Measurements from ENCODE around the gene ZSWIM5. TPM values are rescaled to one million over a fixed set of nuclear protein-coding genes. Genes with fewer than 3 reads are reported as not detected.
"Not testable (repeated sequence)": the region's sequence is repeated elsewhere in the genome, so short reads cannot be mapped to it uniquely, and the experiment has no call there.

The ZSWIM5 gene
- total RNA-seq, 1 experiment from 2014 or later: 2.2 TPM

DNA sequence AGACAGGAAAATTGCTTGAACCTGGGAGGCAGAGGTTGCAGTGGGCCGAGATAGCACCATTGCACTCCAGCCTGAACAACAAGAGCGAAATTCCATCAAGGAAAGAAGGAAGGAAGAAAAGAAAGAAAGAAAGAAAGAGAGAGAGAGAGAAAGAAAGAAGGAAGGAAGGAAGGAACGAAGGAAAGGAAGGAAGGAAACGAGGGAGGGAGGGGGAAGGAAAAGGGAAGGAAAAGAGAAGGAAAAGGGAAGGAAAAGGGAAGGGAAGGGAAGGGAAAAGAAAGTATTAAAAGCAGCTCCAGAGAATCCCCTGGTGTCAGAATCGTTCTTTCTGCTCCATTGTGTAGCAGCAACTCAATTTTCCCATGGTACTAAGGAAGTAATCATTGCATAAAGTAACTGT is 19.2 kb upstream of the ZSWIM5 start (continued):
- TF ChIP-seq JAZF1 (CRISPR knock-in tag; IDR thresholded peaks at IDR 0.05) (no peak), NFYB (CRISPR knock-in tag; conservative IDR thresholded peaks at IDR 0.05; ENCODE audit: low read depth) (no peak), SMAD4 (CRISPR knock-in tag; IDR thresholded peaks at IDR 0.05) (no peak)
- TF ChIP-seq, protein P1, sequence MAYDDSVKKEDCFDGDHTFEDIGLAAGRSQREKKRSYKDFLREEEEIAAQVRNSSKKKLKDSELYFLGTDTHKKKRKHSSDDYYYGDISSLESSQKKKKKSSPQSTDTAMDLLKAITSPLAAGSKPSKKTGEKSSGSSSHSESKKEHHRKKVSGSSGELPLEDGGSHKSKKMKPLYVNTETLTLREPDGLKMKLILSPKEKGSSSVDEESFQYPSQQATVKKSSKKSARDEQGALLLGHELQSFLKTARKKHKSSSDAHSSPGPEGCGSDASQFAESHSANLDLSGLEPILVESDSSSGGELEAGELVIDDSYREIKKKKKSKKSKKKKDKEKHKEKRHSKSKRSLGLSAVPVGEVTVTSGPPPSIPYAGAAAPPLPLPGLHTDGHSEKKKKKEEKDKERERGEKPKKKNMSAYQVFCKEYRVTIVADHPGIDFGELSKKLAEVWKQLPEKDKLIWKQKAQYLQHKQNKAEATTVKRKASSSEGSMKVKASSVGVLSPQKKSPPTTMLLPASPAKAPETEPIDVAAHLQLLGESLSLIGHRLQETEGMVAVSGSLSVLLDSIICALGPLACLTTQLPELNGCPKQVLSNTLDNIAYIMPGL (CRISPR knock-in tag; IDR thresholded peaks at IDR 0.05): no peak
- TF ChIP-seq, protein P2, sequence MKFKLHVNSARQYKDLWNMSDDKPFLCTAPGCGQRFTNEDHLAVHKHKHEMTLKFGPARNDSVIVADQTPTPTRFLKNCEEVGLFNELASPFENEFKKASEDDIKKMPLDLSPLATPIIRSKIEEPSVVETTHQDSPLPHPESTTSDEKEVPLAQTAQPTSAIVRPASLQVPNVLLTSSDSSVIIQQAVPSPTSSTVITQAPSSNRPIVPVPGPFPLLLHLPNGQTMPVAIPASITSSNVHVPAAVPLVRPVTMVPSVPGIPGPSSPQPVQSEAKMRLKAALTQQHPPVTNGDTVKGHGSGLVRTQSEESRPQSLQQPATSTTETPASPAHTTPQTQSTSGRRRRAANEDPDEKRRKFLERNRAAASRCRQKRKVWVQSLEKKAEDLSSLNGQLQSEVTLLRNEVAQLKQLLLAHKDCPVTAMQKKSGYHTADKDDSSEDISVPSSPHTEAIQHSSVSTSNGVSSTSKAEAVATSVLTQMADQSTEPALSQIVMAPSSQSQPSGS (CRISPR knock-in tag; IDR thresholded peaks at IDR 0.05; ENCODE audit: borderline replicate concordance, low read depth): no peak

DNA sequence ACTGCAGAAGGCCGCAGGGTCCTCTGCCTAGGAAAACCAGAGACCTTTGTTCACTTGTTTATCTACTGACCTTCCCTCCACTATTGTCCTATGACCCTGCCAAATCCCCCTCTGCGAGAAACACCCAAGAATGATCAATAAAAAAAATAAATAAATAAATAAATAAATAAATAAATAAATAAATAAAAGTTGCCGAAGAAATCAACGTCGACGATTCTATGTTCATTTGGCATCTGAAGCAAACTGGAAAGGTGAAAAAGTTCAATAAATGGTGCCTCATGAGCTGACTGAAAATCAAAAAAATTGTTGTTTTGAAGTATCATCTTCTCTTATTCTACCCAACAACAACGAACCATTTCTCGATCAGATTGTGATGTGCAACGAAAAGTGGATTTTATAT is 17.3 kb upstream of the ZSWIM5 start:
- H3K4me1 Mint-ChIP-seq; DNase-seq (ENCODE audit: low spot score); H3K36me3 Mint-ChIP-seq; ATAC-seq; H3K9me3 Mint-ChIP-seq; CTCF ChIA-PET; H3K27me3 Mint-ChIP-seq (ENCODE audit: low read depth); H3K27ac Mint-ChIP-seq; H3K4me3 Mint-ChIP-seq: not testable (repeated sequence)
- POLR2A ChIA-PET: interaction anchor here (0.6 kb wide), 2 partner anchors 174 to 270 kb away, joined by 3 to 4 read pairs; no protein-coding TSS in a partner anchor

DNA sequence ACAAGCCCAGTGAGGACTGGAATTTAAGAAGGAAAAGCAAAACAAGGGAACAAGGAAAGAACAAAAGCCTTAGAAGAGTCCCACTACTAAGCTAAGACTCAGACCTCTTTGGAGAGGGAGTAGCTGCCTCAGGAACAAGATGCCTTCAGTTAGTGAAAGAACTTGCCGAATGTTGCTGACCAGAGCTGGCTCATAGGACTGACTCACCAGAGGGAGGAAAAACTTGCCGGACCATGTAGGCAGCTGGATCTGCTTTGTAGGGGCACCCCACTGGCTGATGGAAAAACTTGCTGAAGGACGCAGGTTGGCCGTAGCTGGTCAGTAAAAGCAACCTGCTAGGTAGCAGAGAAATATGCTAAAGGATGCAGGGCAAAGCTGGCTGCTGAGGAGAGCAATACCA is 15.3 kb upstream of the ZSWIM5 start:
- H3K9me3 Mint-ChIP-seq: peaks cover 3% of the 10 kb centered on the region; the same call in 1 of the 2 replicates
- ChIA-PET CTCF (interaction anchor here (0.9 to 1.7 kb wide), 2 partner anchors 79 to 207 kb away, joined by 4 read pairs; no protein-coding TSS in a partner anchor), POLR2A (no interaction called here)
- TF ChIP-seq, protein P3, sequence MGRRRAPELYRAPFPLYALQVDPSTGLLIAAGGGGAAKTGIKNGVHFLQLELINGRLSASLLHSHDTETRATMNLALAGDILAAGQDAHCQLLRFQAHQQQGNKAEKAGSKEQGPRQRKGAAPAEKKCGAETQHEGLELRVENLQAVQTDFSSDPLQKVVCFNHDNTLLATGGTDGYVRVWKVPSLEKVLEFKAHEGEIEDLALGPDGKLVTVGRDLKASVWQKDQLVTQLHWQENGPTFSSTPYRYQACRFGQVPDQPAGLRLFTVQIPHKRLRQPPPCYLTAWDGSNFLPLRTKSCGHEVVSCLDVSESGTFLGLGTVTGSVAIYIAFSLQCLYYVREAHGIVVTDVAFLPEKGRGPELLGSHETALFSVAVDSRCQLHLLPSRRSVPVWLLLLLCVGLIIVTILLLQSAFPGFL (CRISPR knock-in tag; IDR thresholded peaks at IDR 0.05; ENCODE audit: borderline replicate concordance): no peak
- TF ChIP-seq, protein P4, sequence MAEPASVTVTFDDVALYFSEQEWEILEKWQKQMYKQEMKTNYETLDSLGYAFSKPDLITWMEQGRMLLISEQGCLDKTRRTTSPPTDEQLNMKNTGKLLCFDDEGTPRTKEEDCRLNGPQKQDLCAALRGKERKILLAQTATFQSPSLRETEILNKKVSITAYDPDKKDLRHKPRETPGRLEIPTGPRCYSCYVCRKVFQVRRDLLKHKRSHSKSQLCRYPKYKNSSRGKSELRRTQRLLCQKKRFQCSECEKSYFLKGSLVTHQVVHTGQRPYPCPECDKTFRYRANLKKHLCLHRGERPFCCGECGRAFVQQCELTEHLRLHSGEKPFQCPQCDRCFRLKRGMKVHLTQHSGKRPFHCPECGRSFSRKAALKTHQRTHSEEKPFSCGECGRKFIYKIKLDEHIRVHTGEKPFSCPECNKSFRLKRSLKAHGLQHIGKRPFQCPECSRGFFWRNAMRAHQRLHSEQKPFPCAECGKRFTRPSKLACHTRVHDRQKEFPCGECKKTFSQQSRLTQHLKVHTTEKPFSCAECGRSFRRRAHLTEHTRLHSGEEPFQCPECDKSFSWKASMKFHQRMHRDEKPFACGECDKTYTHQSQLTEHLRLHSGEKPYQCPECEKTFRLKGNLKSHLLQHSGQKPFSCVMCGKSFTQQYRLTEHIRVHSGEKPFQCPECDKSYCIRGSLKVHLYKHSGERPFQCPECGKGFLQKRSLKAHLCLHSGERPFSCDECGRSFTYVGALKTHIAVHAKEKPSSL (CRISPR knock-in tag; conservative IDR thresholded peaks at IDR 0.05): no peak
- TF ChIP-seq, protein P5, sequence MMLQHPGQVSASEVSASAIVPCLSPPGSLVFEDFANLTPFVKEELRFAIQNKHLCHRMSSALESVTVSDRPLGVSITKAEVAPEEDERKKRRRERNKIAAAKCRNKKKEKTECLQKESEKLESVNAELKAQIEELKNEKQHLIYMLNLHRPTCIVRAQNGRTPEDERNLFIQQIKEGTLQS (CRISPR knock-in tag; conservative IDR thresholded peaks at IDR 0.05): no peak
- no peak for TF ChIP-seq TCF7 (CRISPR knock-in tag; IDR thresholded peaks at IDR 0.05; ENCODE audit: low read depth)
- no peak for TF ChIP-seq CREM (CRISPR knock-in tag; IDR thresholded peaks at IDR 0.05)
- TF ChIP-seq, protein P6, sequence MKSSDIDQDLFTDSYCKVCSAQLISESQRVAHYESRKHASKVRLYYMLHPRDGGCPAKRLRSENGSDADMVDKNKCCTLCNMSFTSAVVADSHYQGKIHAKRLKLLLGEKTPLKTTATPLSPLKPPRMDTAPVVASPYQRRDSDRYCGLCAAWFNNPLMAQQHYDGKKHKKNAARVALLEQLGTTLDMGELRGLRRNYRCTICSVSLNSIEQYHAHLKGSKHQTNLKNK (CRISPR knock-in tag; IDR thresholded peaks at IDR 0.05): no peak
- no peak for TF ChIP-seq ZNF138 (CRISPR knock-in tag; conservative IDR thresholded peaks at IDR 0.05)
- TF ChIP-seq, protein P7, sequence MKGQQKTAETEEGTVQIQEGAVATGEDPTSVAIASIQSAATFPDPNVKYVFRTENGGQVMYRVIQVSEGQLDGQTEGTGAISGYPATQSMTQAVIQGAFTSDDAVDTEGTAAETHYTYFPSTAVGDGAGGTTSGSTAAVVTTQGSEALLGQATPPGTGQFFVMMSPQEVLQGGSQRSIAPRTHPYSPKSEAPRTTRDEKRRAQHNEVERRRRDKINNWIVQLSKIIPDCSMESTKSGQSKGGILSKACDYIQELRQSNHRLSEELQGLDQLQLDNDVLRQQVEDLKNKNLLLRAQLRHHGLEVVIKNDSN (CRISPR knock-in tag; IDR thresholded peaks at IDR 0.05): no peak
- TF ChIP-seq, protein P8, sequence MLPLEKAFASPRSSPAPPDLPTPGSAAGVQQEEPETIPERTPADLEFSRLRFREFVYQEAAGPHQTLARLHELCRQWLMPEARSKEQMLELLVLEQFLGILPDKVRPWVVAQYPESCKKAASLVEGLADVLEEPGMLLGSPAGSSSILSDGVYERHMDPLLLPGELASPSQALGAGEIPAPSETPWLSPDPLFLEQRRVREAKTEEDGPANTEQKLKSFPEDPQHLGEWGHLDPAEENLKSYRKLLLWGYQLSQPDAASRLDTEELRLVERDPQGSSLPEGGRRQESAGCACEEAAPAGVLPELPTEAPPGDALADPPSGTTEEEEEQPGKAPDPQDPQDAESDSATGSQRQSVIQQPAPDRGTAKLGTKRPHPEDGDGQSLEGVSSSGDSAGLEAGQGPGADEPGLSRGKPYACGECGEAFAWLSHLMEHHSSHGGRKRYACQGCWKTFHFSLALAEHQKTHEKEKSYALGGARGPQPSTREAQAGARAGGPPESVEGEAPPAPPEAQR (CRISPR knock-in tag; IDR thresholded peaks at IDR 0.05): no peak
- no peak for TF ChIP-seq CREB1 (CRISPR knock-in tag; IDR thresholded peaks at IDR 0.05)
- ATAC-seq (no peak), DNase-seq (ENCODE audit: low spot score) (no peak)
- no peak overlapping the region for H3K27ac Mint-ChIP-seq
- 0 out of 2 replicates have a peak, but pooled peaks cover 4% of the 10 kb centered on the region for H3K4me1 Mint-ChIP-seq
- H3K4me3 Mint-ChIP-seq: no peak overlapping the region
- H3K27me3 Mint-ChIP-seq (ENCODE audit: low read depth): no peaks in the 10 kb centered on the region; the same call in 1 of the 2 replicates
- no peaks in the 10 kb centered on the region for H3K36me3 Mint-ChIP-seq

Measured in WTC11 (cell line).